Right atrium auricular region (tissue), 2 donors: ENCODE data around the gene GRIN3A. TPM values are rescaled to one million over a fixed set of nuclear protein-coding genes. Genes with fewer than 3 reads are reported as not detected.

Experiments used
- DNase-seq: peaks from one replicate; pipeline ENCODE4 v3.0.0-alpha.2; 2019; ENCODE audit warnings: low spot score
- H3K27ac ChIP-seq, 2 donors: fragments of 200-600 bp; sonication (generic); 1 replicate in 1 of 2; 2 replicates in 1 of 2; pipeline ENCODE4 v1.5.1; 2016 to 2019
- H3K27me3 ChIP-seq, 2 donors: fragments of 200-600 bp; sonication (generic); one replicate each; pipeline versions ENCODE4 v1.5.1 to v1.6.0; 2017 to 2019
- H3K36me3 ChIP-seq: fragments of 200-600 bp; sonication (generic); one replicate; pipeline ENCODE4 v1.5.1; 2016
- H3K4me1 ChIP-seq, 2 donors: fragments of 200-600 bp; sonication (generic); one replicate each; pipeline versions ENCODE4 v1.5.1 to v1.6.0; 2017 to 2019
- H3K4me3 ChIP-seq, 2 donors: fragments of 200-600 bp; sonication (generic); 1 replicate in 1 of 2; 2 replicates in 1 of 2; pipeline ENCODE4 v1.5.1; 2017 to 2019; ENCODE audit warnings: mild to moderate bottlenecking in 1 of 2, moderate library complexity in 1 of 2
- H3K9me3 ChIP-seq, 2 donors: fragments of 200-600 bp; sonication (generic); one replicate each; pipeline ENCODE4 v1.5.1; 2019
- total RNA-seq, 2 donors: library from RNA; depleted of rRNA; stranded (reverse); fragments of >200 nt; gene quantifications; one replicate each; pipeline ENCODE4 v1.1.0, GENCODE V29; 2016
- TF ChIP-seq, protein P1 (sequence below), 2 donors: fragments of 200-600 bp; sonication (generic); IDR thresholded peaks; one replicate each; pipeline ENCODE4 v1.5.1; 2019; ENCODE audit warnings: antibody characterized with exemption in 2 of 2

GRIN3A gene
- total RNA-seq, 2 donors from 2014 or later, result 0.44 TPM; not detected in 1

DNA sequence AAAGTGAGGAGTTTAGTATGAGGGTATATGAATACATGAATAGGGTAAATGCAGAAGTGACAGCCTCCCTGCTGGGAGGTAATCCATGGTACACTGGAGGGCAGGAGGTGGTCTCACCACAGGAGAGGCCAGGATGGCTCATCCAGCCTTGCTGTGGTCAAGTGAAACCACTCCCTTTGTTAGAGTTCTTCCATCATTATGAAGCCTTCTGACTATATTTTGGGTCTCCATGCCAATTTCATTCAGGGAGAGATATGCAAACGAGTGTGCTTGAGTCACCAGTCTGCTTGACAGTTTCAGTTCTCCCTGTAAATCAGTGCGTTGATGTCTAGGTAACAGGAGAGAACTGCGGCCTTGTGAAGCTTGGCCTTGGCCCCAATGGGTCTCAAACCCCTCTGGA is 160.1 kb downstream of the GRIN3A start:
- Histone ChIP-seq H3K9me3 (no peaks in the 10 kb centered on the region), H3K36me3 (no peaks in the 10 kb centered on the region), H3K4me3 (no peak overlapping the region), H3K4me1 (no peaks in the 10 kb centered on the region), H3K27ac (no peak overlapping the region), H3K27me3 (no peaks in the 10 kb centered on the region)
- TF ChIP-seq, protein P1, sequence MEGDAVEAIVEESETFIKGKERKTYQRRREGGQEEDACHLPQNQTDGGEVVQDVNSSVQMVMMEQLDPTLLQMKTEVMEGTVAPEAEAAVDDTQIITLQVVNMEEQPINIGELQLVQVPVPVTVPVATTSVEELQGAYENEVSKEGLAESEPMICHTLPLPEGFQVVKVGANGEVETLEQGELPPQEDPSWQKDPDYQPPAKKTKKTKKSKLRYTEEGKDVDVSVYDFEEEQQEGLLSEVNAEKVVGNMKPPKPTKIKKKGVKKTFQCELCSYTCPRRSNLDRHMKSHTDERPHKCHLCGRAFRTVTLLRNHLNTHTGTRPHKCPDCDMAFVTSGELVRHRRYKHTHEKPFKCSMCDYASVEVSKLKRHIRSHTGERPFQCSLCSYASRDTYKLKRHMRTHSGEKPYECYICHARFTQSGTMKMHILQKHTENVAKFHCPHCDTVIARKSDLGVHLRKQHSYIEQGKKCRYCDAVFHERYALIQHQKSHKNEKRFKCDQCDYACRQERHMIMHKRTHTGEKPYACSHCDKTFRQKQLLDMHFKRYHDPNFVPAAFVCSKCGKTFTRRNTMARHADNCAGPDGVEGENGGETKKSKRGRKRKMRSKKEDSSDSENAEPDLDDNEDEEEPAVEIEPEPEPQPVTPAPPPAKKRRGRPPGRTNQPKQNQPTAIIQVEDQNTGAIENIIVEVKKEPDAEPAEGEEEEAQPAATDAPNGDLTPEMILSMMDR (IDR thresholded peaks at IDR 0.05), result no peak
- no peak for DNase-seq

DNA sequence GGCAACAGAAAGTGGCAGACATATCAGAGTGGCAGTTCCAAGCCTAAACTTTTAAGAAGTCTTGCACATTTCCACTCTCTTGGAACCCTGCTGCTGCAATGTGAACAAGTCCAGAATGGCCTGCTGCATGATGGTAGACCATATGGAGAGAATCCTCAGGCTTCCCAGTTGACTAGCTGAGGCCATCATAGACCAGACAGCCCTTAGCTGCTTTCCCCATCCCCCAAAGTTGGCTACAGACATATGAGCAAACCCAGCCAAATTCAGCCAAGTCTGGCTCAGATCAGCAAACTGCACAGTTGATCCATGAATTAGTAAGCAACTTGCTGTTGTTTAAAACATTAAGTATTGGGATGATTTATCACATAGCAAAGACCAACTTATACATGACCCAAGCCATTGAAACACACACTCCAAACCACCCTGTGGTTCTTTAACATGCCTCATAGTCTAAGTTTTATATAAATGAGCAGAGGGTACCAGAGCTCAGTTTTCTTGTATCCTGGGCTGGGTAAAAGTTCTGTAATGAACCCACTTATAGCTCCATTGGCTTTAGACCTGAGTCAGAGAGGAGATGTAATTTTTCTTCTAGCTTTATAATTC is 163.6 kb downstream of the GRIN3A start:
- no peak overlapping the region for H3K4me3 ChIP-seq
- H3K9me3 ChIP-seq, result no peaks in the 10 kb centered on the region
- no peaks in the 10 kb centered on the region for H3K27me3 ChIP-seq
- H3K4me1 ChIP-seq, result peaks cover 0 to 4% of the 10 kb centered on the region in 2 donors
- H3K36me3 ChIP-seq, result no peaks in the 10 kb centered on the region
- no peak for DNase-seq
- no peak overlapping the region for H3K27ac ChIP-seq
- TF ChIP-seq, protein P1 (IDR thresholded peaks at IDR 0.05), result no peak

DNA sequence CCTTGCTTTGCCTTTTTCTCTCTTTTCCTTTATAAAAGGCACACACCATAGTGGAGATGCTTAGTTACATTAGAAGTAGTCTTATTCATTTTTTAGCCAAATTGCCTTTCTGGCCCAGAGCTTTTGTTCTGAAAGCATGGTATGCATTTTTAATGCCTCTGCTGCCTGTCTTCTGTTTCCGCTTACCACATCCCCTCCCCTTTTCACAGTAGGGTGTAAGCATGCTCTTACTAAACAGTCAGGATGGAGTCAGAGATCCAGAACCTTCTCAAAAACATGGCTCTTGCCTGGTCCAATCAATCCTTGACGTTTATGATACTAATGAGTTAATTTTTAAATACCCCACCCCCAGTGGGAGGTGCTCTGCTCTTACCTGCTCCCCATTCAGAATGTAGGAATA is 166.1 kb downstream of the GRIN3A start:
- no peak overlapping the region for H3K27ac ChIP-seq
- no peak for DNase-seq
- no peaks in the 10 kb centered on the region for H3K27me3 ChIP-seq
- no peaks in the 10 kb centered on the region for H3K9me3 ChIP-seq
- no peak overlapping the region for H3K4me3 ChIP-seq
- peaks cover 7% of the 10 kb centered on the region for H3K36me3 ChIP-seq
- H3K4me1 ChIP-seq, result peaks cover 0 to 8% of the 10 kb centered on the region in 2 donors
- TF ChIP-seq, protein P1 (IDR thresholded peaks at IDR 0.05), result no peak

DNA sequence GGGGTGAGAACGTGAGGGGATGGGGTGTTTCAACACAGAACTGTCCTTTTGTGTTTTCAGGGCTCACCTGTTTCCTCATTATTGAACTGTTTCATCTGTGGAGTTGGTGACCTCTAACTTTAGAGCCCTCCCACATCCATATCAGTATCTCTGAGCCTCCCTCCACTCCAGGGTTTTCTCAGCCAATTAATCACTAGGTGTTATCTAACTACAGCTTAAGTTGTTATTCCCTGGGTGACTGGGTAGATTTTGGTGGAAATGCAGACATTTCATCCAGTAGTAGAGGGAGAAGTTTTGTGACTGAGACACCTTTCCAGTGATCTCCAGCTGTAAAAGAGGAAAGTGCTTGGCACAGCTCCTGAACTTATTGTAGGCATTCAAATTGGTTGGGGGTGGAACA is 167.3 kb downstream of the GRIN3A start:
- no peak for DNase-seq
- Histone ChIP-seq H3K27me3 (no peaks in the 10 kb centered on the region), H3K27ac (no peak overlapping the region), H3K4me3 (no peak overlapping the region), H3K4me1 (peaks cover 0 to 8% of the 10 kb centered on the region in 2 donors), H3K36me3 (peaks cover 7% of the 10 kb centered on the region), H3K9me3 (no peaks in the 10 kb centered on the region)
- TF ChIP-seq, protein P1 (IDR thresholded peaks at IDR 0.05), result no peak

DNA sequence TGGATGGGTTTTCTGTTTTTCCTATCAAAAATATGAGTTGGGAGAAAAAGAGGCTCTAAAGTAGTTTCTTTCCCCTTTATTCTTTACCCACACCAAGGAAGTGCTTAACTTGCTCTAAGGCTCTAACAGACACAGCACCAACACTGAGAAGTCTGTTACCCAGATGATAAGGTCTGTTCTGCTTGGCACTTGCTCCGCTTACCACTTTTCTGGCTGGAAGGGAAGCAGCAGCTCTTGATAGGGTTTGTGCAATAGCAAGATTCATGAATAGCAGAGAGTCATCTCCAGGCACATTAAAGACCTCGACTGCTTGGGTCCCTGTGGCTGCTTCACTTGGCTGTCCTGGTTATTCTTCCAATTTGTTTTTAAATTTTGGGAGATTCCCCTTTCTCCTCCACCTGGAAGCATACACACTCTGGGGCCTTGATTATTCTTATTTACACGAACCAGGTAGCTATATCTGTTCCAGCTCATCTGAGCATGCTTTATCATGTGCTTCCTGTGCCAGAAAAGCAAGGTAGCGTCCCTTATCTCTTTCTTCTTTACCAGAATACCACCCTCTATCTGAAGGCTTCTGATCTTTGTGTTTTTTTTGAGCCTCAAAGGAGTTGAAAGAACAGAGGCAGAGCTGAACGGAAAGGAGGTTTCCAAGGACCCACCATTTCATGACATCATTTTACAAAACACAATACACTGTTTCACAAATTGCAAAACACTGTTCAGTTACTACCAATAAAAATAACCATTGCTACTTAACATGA is 168.5 kb downstream of the GRIN3A start:
- no peak for DNase-seq
- no peaks in the 10 kb centered on the region for H3K9me3 ChIP-seq
- peaks cover 0 to 8% of the 10 kb centered on the region in 2 donors for H3K4me1 ChIP-seq
- H3K27ac ChIP-seq, result no peak overlapping the region
- no peak overlapping the region for H3K4me3 ChIP-seq
- TF ChIP-seq, protein P1 (IDR thresholded peaks at IDR 0.05), result no peak
- H3K27me3 ChIP-seq, result no peaks in the 10 kb centered on the region
- peaks cover 17% of the 10 kb centered on the region for H3K36me3 ChIP-seq
